Gastroesophageal sphincter (tissue), 3 donors: ENCODE measurements around the gene RAD51B.

Experiments
- POLR2A ChIP-seq, 2 donors: fragments of 450-650 bp; IDR thresholded peaks; one replicate each; pipeline ENCODE4 v1.6.1; 2017; ENCODE audit warnings: antibody characterized with exemption in 2 of 2, mild to moderate bottlenecking in 2 of 2, moderate library complexity in 1 of 2
- POLR2AphosphoS5 ChIP-seq: sonication (generic); formaldehyde crosslinking; IDR thresholded peaks from one replicate; pipeline ENCODE4 v1.6.1; 2017; ENCODE audit warnings: antibody characterized with exemption
- TF ChIP-seq, protein P1 (sequence below), 4 experiments: fragments of 200-600 bp in 2 of 4; fragments of 450-650 bp in 2 of 4; sonication (generic) in 1 of 4; IDR thresholded peaks; one replicate each; pipeline ENCODE4 v1.5.1; 2017 to 2019; ENCODE audit warnings: antibody characterized with exemption in 4 of 4, mild to moderate bottlenecking in 2 of 4, moderate library complexity in 2 of 4

DNA sequence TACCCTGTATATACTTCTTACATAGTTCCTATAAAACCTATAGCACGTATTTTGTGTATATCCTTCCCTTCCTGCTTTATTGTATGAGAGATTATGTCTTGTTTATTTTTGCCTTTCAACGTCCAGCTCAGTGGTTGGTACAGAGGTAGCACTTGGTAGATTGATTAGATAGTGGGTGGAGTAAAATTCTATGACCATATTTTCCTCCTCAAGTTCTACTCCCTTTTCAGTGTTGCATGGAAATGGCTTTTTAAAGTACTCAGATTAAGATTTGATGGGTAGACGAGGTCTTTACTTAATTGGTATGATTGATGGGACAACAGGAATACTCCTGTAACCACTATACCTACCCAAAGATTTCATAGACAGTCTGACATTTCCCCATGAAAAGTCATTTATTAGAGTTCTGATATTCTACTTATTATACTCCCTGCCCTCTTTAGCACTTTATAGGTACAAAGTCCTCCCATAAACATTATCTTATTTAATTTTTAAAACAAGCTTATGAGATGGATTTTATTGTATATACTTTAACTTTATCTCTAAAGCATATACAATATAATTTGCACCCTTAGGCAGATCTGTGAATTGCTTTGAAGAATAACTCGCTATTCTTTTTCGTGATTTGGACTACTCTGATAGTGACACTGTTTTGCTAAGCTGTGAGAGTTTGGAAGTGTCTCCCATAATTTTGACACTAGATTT lies 348.0 kb downstream of the RAD51B start:
- TF ChIP-seq, protein P1, sequence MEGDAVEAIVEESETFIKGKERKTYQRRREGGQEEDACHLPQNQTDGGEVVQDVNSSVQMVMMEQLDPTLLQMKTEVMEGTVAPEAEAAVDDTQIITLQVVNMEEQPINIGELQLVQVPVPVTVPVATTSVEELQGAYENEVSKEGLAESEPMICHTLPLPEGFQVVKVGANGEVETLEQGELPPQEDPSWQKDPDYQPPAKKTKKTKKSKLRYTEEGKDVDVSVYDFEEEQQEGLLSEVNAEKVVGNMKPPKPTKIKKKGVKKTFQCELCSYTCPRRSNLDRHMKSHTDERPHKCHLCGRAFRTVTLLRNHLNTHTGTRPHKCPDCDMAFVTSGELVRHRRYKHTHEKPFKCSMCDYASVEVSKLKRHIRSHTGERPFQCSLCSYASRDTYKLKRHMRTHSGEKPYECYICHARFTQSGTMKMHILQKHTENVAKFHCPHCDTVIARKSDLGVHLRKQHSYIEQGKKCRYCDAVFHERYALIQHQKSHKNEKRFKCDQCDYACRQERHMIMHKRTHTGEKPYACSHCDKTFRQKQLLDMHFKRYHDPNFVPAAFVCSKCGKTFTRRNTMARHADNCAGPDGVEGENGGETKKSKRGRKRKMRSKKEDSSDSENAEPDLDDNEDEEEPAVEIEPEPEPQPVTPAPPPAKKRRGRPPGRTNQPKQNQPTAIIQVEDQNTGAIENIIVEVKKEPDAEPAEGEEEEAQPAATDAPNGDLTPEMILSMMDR (IDR thresholded peaks at IDR 0.05): no peak
- TF ChIP-seq POLR2A (IDR thresholded peaks at IDR 0.05): no peak
- TF ChIP-seq POLR2AphosphoS5: no peak
